Stimulated activated CD4-positive, alpha-beta T cell treated with anti-CD3 and anti-CD28 coated beads, Interleukin-15, amount 100 ng/mL, for 1 hour (primary cell): ENCODE measurements around the gene TK1.
A peak's percentile ranks its signal among the peaks of the same experiment; 100 is the strongest.
"Not testable (repeated sequence)": the region's sequence is repeated elsewhere in the genome, so short reads cannot be mapped to it uniquely, and the experiment has no call there.

Experiments
- DNase-seq, 2 donors: peaks; one replicate each; pipeline ENCODE4 v3.0.0-alpha.2; 2020; ENCODE audit warnings: low read depth in 1 of 2, low spot score in 1 of 2

The TK1 gene, protein sequence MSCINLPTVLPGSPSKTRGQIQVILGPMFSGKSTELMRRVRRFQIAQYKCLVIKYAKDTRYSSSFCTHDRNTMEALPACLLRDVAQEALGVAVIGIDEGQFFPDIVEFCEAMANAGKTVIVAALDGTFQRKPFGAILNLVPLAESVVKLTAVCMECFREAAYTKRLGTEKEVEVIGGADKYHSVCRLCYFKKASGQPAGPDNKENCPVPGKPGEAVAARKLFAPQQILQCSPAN

DNA sequence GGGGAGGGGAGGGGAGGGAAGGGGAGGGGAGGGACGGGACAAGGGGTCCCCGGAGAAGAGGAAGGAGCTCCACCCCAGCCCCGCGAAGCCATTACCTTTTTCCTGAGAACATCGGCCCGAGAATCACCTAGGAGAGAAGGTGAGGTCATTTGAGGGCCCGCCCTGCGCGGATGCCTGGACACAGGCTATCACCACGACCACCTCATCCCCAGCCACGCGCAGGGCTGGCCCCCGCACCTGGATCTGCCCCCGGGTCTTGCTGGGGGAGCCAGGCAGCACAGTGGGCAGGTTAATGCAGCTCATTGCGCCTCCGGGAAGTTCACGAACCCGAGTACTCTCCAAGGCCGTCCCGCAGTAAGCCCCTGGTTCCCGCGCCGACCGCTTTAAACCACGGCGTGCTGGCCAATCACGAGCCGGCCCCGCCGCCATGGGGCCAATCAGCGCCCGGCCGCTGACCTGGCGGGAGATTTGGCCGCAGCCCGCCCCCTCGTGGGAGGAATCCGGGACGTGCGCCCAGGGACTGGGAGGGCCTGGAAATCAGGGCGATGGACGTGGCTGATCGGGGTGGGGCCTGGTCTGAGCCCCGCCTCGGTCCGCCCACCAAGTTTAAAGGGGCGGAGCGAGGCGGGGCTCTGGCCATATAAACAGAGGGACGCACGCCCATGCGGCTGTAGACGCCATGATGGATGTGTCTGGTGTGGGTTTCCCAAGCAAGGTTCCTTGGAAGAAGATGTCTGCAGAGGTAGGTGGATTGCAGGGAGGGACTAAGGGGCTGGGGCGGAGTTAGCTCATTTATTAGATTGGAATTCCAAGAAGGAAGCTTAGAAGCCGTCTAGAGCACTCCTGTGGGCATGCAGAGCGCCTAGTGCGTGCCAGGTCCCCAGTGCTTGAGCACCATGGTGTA, at the start of gene TK1, which contains the start of gene AFMID:
TK1 (minus strand) TSS at position 361 of the 904 bp plus-strand sequence; CDS start at position 303, 58 bp downstream.
AFMID (plus strand) TSS at position 671 of the 904 bp plus-strand sequence; CDS start at position 680, 9 bp downstream.
- peak; percentile 62 to 67 for DNase-seq

DNA sequence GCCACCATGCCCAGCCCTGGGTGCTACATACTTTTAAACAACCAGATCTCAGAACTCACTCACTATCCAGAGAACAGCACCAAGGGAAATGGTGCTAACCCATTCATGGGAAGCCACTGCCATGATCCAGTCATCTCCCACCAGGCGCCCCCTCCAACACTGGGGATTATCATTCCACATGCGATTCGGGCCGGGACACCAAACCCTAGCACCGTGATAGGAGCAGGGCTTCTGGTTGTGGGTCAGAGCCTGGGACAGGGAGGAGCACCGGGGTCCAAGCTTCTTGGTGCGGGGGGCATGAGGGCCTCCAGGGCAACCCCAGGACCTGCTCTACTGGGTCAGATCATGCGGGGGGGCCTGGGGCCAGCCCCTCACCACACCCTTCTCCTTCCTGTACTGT, 49.0 kb upstream of the TK1 start:
- no peak for DNase-seq

DNA sequence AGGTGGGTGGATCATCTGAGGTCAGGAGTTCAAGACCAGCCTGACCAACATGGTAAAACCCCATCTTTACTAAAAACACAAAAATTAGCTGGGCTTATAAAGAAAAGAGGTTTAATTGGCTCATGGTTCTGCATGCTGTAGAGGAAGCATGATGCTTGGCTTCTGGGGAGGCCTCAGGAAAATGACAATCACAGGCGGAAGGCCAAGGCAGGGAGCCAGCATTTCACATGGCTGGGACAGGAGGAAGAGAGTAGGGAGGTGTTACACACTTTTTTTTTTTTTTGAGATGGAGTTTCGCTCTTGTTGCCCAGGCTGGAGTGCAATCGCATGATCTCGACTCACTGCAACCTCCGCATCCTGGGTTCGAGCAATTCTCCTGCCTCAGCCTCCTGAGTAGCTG, 48.2 kb upstream of the TK1 start:
- DNase-seq: not testable (repeated sequence)

DNA sequence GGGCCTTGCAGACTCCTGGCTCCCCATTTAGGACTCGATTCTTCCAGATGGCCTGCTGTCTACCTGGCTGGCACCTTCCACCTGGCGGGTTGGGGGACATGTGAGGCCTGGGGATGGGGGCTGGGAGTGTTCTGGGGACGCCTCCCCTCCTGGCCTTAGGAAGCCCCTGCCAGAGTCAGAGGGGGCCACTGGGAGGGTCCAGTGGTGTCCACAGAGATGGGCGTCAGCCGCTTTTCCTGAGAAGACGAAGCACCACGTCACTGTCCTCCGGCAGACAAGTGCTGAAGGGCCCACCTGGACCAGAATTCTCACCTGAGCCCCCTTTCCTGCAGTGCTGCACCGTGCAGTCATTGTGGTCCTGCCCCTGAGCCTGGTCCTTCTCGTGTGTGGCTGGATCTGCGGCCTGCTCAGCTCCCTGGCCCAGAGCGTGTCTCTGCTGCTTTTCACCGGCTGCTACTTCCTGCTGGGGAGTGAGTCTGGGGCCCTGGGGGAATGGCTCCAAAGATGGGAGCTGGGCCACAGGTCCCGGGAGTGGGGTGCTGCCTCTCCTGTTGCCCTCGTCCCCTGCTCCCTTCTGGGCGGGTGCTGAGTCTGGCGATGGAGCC, 47.5 kb upstream of the TK1 start:
- no peak for DNase-seq

DNA sequence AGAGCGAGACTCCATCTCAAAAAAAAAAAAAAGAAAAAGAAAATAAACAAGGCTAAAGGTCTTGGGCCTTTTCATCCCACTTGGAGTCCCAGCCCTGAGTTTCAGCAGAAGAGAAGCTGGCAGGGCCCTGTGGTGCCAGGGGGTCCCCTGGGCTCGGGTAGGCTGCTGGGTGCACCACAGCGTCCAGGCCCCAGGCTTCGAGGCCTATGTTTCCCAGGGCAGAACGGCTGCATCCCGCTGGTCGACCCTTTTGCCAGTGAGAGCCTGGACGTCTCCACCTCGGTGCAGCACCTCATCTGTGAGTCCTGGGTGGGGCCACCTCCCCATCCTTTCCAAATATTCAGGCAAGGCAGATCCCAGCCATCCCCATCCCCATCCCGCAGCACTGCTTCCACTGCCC, 46.8 kb upstream of the TK1 start:
- DNase-seq: no peak

DNA sequence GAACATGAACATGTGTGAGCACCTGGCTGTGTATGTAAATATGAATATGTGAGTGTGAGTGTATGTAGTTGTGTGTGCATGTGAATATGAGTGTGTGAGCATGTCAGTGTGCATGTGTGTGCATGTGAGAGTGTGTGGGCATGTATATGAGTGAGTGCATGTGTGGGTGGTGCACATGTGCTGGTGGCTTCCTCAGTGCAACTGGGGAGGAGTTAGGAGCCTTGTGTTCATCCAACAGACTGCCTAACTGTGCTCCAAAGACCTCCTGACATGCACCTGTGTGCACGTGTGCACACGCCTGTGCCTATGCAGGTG, 46.0 kb upstream of the TK1 start:
- no peak for DNase-seq

DNA sequence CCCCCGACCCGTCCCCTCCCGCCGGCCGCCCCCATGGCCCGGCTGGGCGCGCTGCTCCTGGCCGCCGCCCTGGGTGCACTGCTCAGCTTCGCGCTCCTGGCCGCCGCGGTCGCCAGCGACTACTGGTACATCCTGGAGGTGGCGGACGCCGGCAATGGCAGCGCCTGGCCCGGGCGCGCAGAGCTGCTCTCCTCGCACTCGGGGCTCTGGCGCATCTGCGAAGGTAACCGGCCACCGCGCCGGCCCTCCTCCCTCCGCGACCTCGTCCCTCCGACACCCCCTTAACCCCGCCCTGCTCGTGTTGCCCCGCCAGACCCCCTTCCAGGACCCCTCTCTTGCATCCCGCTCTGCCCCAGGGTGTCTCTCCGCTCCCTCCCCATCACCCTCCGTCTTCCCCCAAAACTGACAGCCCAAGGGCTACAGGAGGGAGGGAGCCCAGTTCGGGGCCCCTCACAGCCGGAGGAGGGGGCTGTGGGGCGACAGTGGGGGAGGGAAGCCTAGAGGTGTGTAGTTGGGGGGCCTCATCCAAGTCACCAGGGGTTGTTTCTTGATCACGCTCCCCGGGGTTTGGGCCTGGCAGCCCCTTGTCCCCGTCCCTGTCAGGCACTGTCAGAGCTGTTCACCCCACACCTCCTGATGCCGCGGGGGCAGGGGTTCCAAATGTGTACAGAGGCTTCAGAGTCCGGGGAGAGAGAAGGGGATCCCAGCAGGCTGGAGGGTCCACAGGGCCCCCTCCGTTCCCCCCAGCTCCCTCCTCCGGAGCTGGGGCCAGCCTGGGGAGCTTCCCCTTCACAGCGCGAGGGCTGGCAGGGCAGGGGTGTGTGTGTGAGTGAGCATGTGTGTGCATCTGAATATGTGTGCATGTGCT, 45.4 kb upstream of the TK1 start:
- no peak for DNase-seq

DNA sequence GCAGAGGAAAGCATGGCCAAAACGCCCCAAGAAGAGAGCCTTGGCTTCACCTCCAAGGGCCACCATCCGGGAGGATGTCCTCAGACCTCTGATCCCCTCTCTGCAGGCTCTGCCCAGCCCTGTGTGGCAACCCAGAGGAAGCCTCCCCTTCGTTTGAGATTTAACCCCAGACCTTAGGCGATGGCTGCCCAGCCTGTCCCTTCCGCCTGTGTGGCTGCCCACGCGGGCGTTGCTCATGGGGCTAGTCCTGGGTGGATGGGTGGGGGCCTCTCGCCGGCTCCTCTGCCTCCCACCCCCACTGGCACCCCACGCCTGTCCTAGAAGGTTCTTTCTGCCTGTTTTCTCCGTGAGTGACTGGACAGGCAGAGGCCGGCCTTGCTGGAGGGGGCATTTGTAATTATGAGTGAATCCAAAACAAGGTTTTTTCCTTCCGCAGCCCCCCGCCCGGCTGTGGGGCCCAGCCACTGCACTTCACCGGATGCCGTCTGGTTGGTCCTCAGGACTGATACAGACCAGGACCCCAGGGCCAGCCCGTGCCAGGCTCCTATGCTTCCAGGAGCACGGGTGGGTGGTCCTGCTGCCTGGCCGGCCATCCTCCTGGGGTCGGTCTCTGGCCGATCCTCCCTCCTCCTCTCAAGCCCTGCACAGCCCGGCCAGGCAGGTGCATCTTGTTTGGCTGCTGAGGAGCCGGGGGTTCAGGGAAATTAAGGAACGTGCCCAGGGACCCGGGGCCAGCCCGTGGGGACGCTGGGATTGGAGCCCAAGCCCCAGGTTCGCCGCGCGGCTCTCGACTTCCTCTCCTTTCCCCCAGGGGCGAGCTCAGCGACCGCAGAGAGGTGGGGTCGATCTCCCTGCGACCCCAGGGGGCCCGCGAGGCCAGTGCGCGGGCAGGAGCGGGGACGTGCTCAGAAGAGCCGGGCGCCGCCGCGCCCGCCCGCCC, 44.4 kb upstream of the TK1 start, which contains the start of gene TMEM235:
TMEM235 (plus strand) TSS at position 636 of the 940 bp plus-strand sequence. CDS start 393 bp downstream, outside the sequence.
- DNase-seq: no peak

DNA sequence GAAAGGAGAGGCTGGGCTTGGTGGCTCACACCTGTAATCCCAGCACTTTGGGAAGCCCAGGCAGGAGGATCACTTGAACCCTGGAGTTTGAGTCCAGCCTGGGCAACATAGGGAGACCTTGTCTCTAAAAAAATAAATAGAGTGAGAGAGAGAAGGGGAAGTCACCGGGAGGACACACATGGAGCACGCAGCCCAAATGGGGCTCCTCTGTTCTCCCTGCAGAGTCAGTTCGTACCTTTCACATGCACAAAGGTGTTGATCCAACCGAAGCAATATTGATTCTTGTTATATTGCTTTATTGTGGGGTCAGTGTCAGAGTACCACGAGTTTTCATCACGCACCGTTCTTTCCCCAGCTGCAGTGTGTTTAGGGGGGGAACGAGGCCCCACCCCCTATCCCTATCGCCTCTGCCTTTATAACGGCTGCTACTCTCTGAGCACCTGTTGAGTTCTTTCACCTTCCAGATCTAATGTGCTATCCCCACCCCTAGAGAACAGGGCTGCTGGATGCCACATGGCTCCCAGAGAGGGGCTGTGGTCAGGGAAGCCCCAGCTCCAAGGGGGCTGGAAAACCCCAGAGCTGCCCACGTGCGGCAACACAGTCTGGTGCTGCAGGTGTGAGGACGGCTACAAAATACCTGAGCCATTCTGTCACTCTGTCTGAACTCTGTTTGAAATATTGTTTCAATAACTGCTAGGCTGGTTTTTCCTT, 43.6 kb upstream of the TK1 start:
- no peak for DNase-seq

DNA sequence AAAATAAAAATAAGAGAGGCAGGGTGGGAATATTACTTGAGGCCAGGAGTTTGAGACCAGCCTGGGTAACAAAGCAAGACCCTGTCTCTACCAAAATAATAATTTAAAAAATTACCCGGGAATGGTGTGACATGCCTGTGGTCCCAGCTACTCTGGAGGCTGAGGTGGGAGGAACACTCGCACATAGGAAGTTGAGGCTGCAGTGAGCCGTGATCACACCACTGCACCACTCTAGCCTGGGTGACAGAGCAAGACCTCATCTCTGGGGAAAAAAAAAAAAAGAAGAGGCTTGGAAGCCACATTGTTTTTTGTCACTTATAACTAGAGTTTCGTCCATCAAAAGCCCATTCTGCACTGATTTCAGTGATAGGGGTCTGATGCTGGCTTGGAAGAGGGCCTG, 41.3 kb upstream of the TK1 start:
- no peak for DNase-seq

DNA sequence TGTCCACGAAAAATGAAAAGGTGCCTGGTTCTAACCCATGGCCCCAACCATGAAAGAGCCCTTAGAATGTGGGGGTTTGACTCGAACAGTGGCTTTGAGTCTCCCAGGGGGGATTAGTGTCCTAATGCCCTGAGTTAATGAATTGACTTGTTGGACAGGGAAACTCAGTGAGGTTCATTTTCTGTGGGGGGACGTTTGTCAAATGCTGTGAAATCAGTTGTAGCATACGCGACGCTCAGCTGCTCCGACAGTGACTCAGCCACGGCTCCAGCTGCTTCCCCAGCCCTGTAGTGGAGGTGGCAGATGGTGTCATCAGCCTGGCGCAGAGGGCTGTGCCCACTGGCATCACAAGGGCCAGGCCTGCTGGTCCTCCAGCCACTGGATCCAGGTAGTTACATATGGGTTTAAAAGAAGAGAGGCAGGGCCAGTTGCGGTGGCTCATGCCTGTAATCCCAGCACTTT, 40.6 kb upstream of the TK1 start:
- no peak for DNase-seq

DNA sequence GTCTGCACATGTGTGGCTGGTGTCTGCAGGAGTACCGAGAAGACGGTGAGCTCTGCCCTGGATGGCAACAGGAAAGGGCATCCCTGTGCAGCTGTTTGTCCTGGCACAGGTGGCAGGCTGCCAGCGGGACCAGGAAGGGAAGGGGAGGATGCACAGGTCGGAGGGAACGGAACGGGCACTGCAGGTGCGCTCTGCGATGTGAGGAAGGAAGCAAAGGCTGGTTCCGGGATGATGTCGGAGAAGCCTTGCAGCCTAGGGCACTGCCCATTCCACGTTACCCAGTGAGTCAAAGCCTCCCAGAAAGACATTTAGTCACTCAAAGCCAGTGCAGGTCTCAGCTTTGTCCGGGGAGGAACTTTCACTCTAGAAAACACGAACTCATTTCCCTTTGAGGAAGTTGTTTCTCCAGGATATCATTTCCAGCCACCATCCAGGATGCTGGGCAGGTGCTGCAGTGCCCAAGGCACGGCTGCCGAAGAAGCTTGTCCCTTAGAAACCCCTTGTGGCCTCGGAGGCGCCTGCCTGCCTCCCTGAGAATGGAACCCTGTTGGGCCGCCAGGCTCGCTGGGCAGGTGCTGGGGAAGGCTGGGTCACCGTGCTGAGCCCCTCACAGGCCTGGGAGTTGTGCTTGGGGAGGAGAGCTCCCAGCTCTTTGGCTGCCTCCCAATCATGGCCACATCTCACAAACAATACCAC, 40.1 kb upstream of the TK1 start:
- no peak for DNase-seq

DNA sequence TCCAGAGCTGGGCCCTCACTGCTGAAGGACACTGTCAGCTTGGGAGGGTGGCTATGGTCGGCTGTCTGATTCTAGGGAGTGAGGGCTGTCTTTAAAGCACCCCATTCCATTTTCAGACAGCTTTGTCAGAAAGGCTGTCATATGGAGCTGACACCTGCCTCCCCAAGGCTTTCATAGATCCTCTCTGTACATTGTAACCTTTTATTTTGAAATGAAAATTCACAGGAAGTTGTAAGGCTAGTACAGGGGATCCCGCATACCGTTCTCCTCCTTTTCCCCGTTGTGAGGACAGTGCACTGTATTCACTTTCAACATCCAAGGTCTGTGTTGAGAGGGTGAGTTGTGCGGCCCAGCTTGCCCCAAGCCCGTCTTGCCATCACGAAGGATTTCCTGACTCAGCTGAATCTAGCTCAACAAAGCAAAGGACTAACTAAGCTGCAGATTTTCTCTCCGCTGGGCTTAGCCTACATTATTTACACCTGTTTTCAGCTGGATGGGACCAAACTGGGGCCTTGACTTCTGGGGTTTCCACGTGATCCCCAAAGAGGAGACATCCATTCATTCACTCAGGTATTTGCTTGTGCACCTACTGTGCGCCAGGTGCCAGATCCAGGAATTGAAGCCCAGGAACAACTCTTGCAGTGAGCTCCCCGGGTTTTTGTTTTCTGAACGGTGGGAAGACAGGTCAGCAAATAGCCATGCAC, 39.4 kb upstream of the TK1 start:
- DNase-seq: no peak

DNA sequence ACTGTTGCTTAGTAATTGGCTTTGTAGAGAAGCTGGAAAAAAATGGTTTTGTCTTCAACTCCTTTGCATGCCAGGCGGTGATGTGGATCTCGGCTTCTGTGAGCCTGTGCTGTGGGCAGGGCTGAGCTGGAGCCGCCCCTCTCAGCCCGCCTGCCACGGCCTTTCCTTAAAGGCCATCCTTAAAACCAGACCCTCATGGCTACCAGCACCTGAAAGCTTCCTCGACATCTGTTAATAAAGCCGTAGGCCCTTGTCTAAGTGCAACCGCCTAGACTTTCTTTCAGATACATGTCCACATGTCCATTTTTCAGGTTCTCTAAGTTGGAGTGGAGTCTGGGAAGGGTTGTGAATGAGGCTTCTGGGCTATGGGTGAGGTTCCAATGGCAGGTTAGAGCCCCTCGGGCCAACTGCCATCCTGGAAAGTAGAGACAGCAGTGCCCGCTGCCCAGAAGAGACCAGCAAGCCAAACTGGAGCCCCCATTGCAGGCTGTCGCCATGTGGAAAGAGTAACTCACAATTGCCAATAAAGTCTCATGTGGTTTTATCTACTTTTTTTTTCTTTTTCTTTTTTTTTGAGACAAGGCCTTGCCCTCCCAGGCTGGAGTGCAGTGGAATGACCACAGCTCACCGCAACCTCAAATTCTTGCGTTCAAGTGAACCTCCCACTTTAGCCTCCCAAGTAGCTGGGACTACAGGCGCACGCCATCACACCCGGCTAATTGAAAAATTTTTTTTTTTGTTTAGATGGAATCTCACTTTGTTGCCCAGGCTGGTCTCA, 38.4 kb upstream of the TK1 start:
- no peak for DNase-seq

DNA sequence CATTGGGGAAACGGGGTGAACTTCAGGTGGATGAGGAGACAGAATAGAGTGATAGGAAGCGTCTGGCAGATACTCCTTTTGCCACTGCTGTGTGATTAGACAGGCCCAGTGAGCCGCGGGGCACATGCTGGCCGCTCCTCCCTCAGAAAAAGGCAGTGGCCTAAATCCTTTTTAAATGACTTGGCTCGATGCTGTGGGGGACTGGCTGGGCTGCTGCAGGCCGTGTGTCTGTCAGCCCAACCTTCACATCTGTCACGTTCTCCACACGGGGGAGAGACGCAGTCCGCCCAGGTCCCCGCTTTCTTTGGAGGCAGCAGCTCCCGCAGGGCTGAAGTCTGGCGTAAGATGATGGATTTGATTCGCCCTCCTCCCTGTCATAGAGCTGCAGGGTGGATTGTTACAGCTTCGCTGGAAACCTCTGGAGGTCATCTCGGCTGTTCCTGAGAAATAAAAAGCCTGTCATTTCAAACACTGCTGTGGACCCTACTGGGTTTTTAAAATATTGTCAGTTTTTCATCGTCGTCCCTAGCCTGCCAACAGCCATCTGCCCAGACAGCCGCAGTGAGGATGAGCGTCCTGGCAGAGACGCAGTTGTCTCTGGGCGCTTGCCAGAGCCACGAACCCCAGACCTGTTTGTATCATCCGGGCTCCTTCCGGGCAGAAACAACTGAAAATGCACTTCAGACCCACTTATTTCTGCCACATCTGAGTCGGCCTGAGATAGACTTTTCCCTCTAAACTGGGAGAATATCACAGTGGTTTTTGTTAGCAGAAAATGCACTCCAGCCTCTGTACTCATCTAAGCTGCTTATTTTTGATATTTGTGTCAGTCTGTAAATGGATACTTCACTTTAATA, 37.6 kb upstream of the TK1 start:
- no peak for DNase-seq

DNA sequence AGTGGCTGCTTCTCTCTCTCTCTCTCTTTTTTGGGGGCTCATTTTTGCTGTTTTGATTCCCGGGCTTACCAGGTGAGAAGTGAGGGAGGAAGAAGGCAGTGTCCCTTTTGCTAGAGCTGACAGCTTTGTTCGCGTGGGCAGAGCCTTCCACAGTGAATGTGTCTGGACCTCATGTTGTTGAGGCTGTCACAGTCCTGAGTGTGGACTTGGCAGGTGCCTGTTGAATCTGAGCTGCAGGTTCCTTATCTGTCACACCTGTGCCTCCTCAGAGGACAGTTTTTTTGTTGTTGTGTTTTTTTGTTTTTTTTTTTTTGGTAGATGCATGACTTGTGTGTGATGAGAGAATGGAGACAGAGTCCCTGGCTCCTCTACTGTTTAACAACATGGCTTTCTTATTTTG, 36.9 kb upstream of the TK1 start:
- no peak for DNase-seq
